Measurements from ENCODE around the gene GMEB1. TPM values are rescaled to one million over a fixed set of nuclear protein-coding genes. Genes with fewer than 3 reads are reported as not detected.

Gene GMEB1
- polyA plus RNA-seq, 1 donor (not counting 4 experiments of a cell fraction or from before 2014, with no cell fraction given) = 6.0 TPM

- Histone ChIP-seq H3K27me3 (ENCODE audit: control insufficient read depth, extremely low read depth, insufficient read depth, low read length) (no peaks in the 10 kb centered on the region), H3K36me3 (ENCODE audit: control insufficient read depth in 2 of 2, extremely low read depth in 1 of 2, insufficient read depth in 2 of 2, low read length in 2 of 2) (no peaks in the 10 kb centered on the region), H2AFZ (ENCODE audit: control insufficient read depth, low read length) (no peak overlapping the region), H3K79me2 (ENCODE audit: control insufficient read depth, insufficient read depth, low read length) (peaks cover 2% of the 10 kb centered on the region), H3K4me3 (ENCODE audit: control insufficient read depth in 2 of 3, extremely low read depth in 1 of 3, insufficient read depth in 2 of 3, low read depth in 1 of 3, low read length in 3 of 3) (no peak overlapping the region), H4K20me1 (ENCODE audit: control insufficient read depth, extremely low read depth, insufficient read depth, low read length) (no peaks in the 10 kb centered on the region), H3K9ac (ENCODE audit: control insufficient read depth, extremely low read depth, insufficient read depth, low read length) (no peak overlapping the region), H3K4me1 (ENCODE audit: control insufficient read depth, extremely low read depth, insufficient read depth, low read length) (peaks cover 5% of the 10 kb centered on the region), H3K4me2 (ENCODE audit: control insufficient read depth, extremely low read depth, insufficient read depth, low read depth, low read length) (no peak overlapping the region), H3K27ac (ENCODE audit: control insufficient read depth, insufficient read depth, low read length) (no peak overlapping the region), H3K9me1 (ENCODE audit: control insufficient read depth, extremely low read depth, insufficient read depth, low read length) (no peaks in the 10 kb centered on the region), H3K9me3 (ENCODE audit: control insufficient read depth, low read depth, low read length) (no peaks in the 10 kb centered on the region)
- DNase-seq (ENCODE audit: low read depth, low spot score) (no peak), FAIRE-seq (no peak)
- dilution Hi-C loops (cut with MboI; ENCODE audit: extremely low pct_ligation_motif_present, low sequenced_read_pairs) = no loop called here
- no peak for TF ChIP-seq EZH2 (IDR thresholded peaks at IDR 0.05; ENCODE audit: low read length)
- TF ChIP-seq CTCF (optimal IDR thresholded peaks at IDR 0.05 in 1 of 3, IDR thresholded peaks at IDR 0.05 in 1 of 3, conservative IDR thresholded peaks at IDR 0.05 in 1 of 3; ENCODE audit: extremely low read depth in 1 of 3, insufficient read depth in 2 of 3, low read length in 3 of 3) = no peak
These were observed 4.6 kb upstream of the GMEB1 start for GRCh38 chr1:28663871-28664470.

GRCh38 chr1:28666806-28667205 lies 1.8 kb upstream of the GMEB1 start:
- H3K79me2 ChIP-seq (ENCODE audit: control insufficient read depth, insufficient read depth, low read length) = peaks cover 20% of the 10 kb centered on the region
- H3K4me3 ChIP-seq (ENCODE audit: control insufficient read depth in 2 of 3, extremely low read depth in 1 of 3, insufficient read depth in 2 of 3, low read depth in 1 of 3, low read length in 3 of 3) = no peak overlapping the region
- H4K20me1 ChIP-seq (ENCODE audit: control insufficient read depth, extremely low read depth, insufficient read depth, low read length) = no peaks in the 10 kb centered on the region
- dilution Hi-C loops (cut with MboI; ENCODE audit: extremely low pct_ligation_motif_present, low sequenced_read_pairs) = no loop called here
- H3K27ac ChIP-seq (ENCODE audit: control insufficient read depth, insufficient read depth, low read length) = no peak overlapping the region
- no peaks in the 10 kb centered on the region for H3K9me1 ChIP-seq (ENCODE audit: control insufficient read depth, extremely low read depth, insufficient read depth, low read length)
- FAIRE-seq (no peak), DNase-seq (ENCODE audit: low read depth, low spot score) (no peak)
- no peaks in the 10 kb centered on the region for H3K27me3 ChIP-seq (ENCODE audit: control insufficient read depth, extremely low read depth, insufficient read depth, low read length)
- H3K4me1 ChIP-seq (ENCODE audit: control insufficient read depth, extremely low read depth, insufficient read depth, low read length) = peaks cover 8% of the 10 kb centered on the region
- no peaks in the 10 kb centered on the region for H3K36me3 ChIP-seq (ENCODE audit: control insufficient read depth in 2 of 2, extremely low read depth in 1 of 2, insufficient read depth in 2 of 2, low read length in 2 of 2)
- H3K4me2 ChIP-seq (ENCODE audit: control insufficient read depth, extremely low read depth, insufficient read depth, low read depth, low read length) = no peak overlapping the region
- TF ChIP-seq CTCF (optimal IDR thresholded peaks at IDR 0.05 in 1 of 3, IDR thresholded peaks at IDR 0.05 in 1 of 3, conservative IDR thresholded peaks at IDR 0.05 in 1 of 3; ENCODE audit: extremely low read depth in 1 of 3, insufficient read depth in 2 of 3, low read length in 3 of 3) (no peak), EZH2 (IDR thresholded peaks at IDR 0.05; ENCODE audit: low read length) (no peak)
- no peaks in the 10 kb centered on the region for H3K9me3 ChIP-seq (ENCODE audit: control insufficient read depth, low read depth, low read length)
- no peak overlapping the region for H3K9ac ChIP-seq (ENCODE audit: control insufficient read depth, extremely low read depth, insufficient read depth, low read length)
- H2AFZ ChIP-seq (ENCODE audit: control insufficient read depth, low read length) = no peak overlapping the region
